Kidney (tissue), 14 donors: ENCODE results near the gene THADA. TPM values are rescaled to one million over a fixed set of nuclear protein-coding genes. Genes with fewer than 3 reads are reported as not detected.

Experiments used
- DNase-seq, 5 donors: peaks; one replicate each; pipeline ENCODE4 v3.0.0-alpha.2; 2013 to 2020
- FAIRE-seq: peaks from 2 replicates; lab custom pipeline; 2012; peaks lifted over from hg19 to GRCh38; lab: Jason Lieb, UNC
- H3K27ac ChIP-seq, 2 donors: one replicate each; pipeline ENCODE4 v1.7.0; 2013; ENCODE audit warnings: low read depth in 2 of 2, low read length in 2 of 2, inconsistent platforms in 1 of 2
- H3K27me3 ChIP-seq: one replicate; pipeline ENCODE4 v1.7.1; 2013; ENCODE audit warnings: low read length, inconsistent platforms; ENCODE audit not compliant: control insufficient read depth, insufficient read depth
- H3K36me3 ChIP-seq, 3 donors: one replicate each; pipeline versions ENCODE4 v1.7.0 to v1.7.1; 2013; ENCODE audit warnings: low read length in 3 of 3, control low read depth in 1 of 3, inconsistent platforms in 1 of 3; ENCODE audit not compliant: insufficient read depth in 3 of 3, control insufficient read depth in 2 of 3
- H3K4me1 ChIP-seq, 3 donors: one replicate each; pipeline versions ENCODE4 v1.7.0 to v1.7.1; 2013; ENCODE audit warnings: low read length in 3 of 3, inconsistent platforms in 1 of 3, low read depth in 1 of 3; ENCODE audit not compliant: control insufficient read depth in 2 of 3, insufficient read depth in 2 of 3
- H3K4me3 ChIP-seq, 3 donors: one replicate each; pipeline versions ENCODE4 v1.7.0 to v1.8.1; 2013; ENCODE audit warnings: low read length in 3 of 3, control low read depth in 1 of 3, inconsistent platforms in 1 of 3
- H3K9ac ChIP-seq, 3 donors: one replicate each; pipeline versions ENCODE4 v1.7.0 to v1.7.1; 2013; ENCODE audit warnings: low read length in 3 of 3, control low read depth in 1 of 3, inconsistent platforms in 1 of 3
- H3K9me3 ChIP-seq, 3 donors: one replicate each; pipeline versions ENCODE4 v1.7.0 to v1.7.1; 2013; ENCODE audit warnings: low read length in 3 of 3, control low read depth in 1 of 3, inconsistent platforms in 1 of 3; ENCODE audit not compliant: control insufficient read depth in 2 of 3, insufficient read depth in 1 of 3
- CTCF ChIP-seq: IDR thresholded peaks from 3 replicates; pipeline ENCODE4 v1.5.1; 2012; ENCODE audit warnings: mild to moderate bottlenecking, moderate library complexity, borderline replicate concordance; ENCODE audit not compliant: insufficient read depth; ENCODE audit errors: extremely low read depth
- intact Hi-C: fragments of 100-400 bp; cut with DNase I; formaldehyde crosslinking; loops from one replicate; pipeline ENCODE4 v1.11.1; 2022
- polyA plus RNA-seq: library from polyadenylated mRNA; stranded (reverse); fragments of 350-450 nt; fragmentation: Illumina TruSeq; extraction: RNeasy Lipid Tissue Mini Kit (QIAGEN cat#74804); gene quantifications from one replicate; pipeline ENCODE4 v1.2.3, GENCODE V29; 2014; ENCODE audit warnings: low read depth, low replicate concordance; ENCODE audit not compliant: insufficient read depth
- total RNA-seq: library from RNA; stranded (reverse); fragmentation: NEBNext Ultra II Directional; extraction: Animal tissue kit (Norgen Biotek cat#: 25700); gene quantifications from one replicate; pipeline ENCODE4 v1.2.1, GENCODE V29; 2021
- donor health status: control.
- donor health status: control.
- donor health status: control.
- donor health status: control.
- donor health status: control.
- donor health status: DM: yes; HTN: yes; CAD: no.
- donor health status: Normal renal cell carcinoma (clear cell type).

The THADA gene
- total and polyA plus RNA-seq, 2 donors from 2014 or later = 21.4 to 45.1 TPM

- Histone ChIP-seq H3K4me3 (no peak overlapping the region), H3K36me3 (no peaks in the 10 kb centered on the region), H3K4me1 (peaks cover 0 to 3% (median 2%) of the 10 kb centered on the region in 3 donors), H3K27ac (no peak overlapping the region), H3K9ac (no peak overlapping the region), H3K27me3 (no peaks in the 10 kb centered on the region), H3K9me3 (no peaks in the 10 kb centered on the region)
- intact Hi-C loops = no loop called here
- peak in 1 of 5 donors; percentile 34 for DNase-seq
- FAIRE-seq = no peak
- no peak for TF ChIP-seq CTCF
Observed at GRCh38 chr2:43610361-43610760, 14.5 kb upstream of the THADA start.

- Histone ChIP-seq H3K4me1 (peaks cover 0 to 3% (median 2%) of the 10 kb centered on the region in 3 donors), H3K27me3 (no peaks in the 10 kb centered on the region), H3K4me3 (no peak overlapping the region), H3K36me3 (no peaks in the 10 kb centered on the region), H3K9ac (no peak overlapping the region), H3K9me3 (no peaks in the 10 kb centered on the region), H3K27ac (no peak overlapping the region)
- peak in 3 of 5 donors; percentile 33 to 82 (median 62) for DNase-seq
- peak; percentile 75 for TF ChIP-seq CTCF
- intact Hi-C loops = no loop called here
- FAIRE-seq = no peak
Observed at GRCh38 chr2:43609290-43609918, 13.6 kb upstream of the THADA start.

- H3K27ac ChIP-seq = no peak overlapping the region
- H3K27me3 ChIP-seq = no peaks in the 10 kb centered on the region
- DNase-seq (no peak), FAIRE-seq (no peak)
- H3K4me1 ChIP-seq = peaks cover 0 to 2% (median 0%) of the 10 kb centered on the region in 3 donors
- no peaks in the 10 kb centered on the region for H3K9me3 ChIP-seq
- no peak overlapping the region for H3K9ac ChIP-seq
- TF ChIP-seq CTCF = no peak
- intact Hi-C loops = no loop called here
- no peaks in the 10 kb centered on the region for H3K36me3 ChIP-seq
- no peak overlapping the region for H3K4me3 ChIP-seq
Observed at GRCh38 chr2:43605851-43606250, 10.0 kb upstream of the THADA start.
